Measurements from ENCODE around the gene FHIP1B. TPM values are rescaled to one million over a fixed set of nuclear protein-coding genes. Genes with fewer than 3 reads are reported as not detected.

Gene FHIP1B
- total RNA-seq, 4 donors from 2014 or later: 37.1 to 60.8 (median 43.6) TPM

DNA sequence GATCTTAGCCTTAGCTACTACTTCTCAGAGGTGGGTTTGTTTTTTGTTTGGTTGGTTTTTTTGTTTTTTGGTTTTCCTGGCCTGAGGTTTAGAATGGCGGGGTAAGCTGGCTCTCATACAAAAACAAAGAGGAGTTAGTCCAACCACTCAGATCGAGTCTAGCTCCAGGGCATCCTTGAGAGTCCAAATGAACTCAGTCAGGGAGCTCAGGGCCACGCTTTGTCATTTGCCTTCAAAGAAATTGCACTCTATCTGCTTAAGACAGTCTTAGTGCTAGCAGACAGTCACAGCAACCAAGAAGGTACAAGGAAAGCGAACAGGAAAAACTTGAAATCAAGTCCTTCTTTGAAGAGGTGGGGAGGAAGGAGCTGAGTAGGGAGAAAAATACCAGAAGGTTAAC, 17.9 kb downstream of the FHIP1B start:
- intact Hi-C loops (cut with DNase I): no loop called here
- H3K27ac ChIP-seq: no peak overlapping the region
- TF ChIP-seq CTCF (IDR thresholded peaks at IDR 0.05) (no peak), POLR2A (IDR thresholded peaks at IDR 0.05) (no peak)
- no peaks in the 10 kb centered on the region for H3K4me1 ChIP-seq
- peaks cover 50 to 62% of the 10 kb centered on the region in 2 donors for H3K36me3 ChIP-seq
- DNase-seq: no peak
- H3K9me3 ChIP-seq: no peaks in the 10 kb centered on the region
- 85 to 89% methylated on average over 4 of the region's 4 CpGs for WGBS, 2 donors
- H3K27me3 ChIP-seq: no peaks in the 10 kb centered on the region
- H3K4me3 ChIP-seq (replicated peaks in 1 of 3): no peak overlapping the region

DNA sequence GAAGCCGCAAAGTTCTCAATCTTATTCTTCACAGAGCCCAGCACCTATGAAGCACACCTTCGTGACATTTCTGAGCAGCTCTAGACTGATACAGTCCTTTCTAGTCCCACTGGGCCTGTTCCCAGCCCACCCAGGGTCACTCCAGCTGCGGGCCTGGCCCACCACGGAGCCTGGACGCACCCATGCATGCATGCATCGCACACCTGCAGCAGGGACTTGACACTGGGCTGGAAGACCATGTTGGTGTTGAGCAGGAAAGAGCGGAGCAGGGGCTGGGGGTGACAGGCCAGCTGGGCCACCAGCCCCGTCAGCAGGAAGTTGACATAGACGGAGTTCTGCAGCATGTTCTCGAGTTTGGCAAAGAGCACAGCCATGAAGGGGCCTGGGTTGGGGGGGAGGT, 19.9 kb downstream of the FHIP1B start:
- intact Hi-C loops (cut with DNase I): no loop called here
- TF ChIP-seq CTCF (IDR thresholded peaks at IDR 0.05) (no peak), POLR2A (IDR thresholded peaks at IDR 0.05) (no peak)
- no peaks in the 10 kb centered on the region for H3K4me1 ChIP-seq
- H3K27ac ChIP-seq: no peak overlapping the region
- no peaks in the 10 kb centered on the region for H3K27me3 ChIP-seq
- 96% methylated on average over 9 to 10 of the region's 10 CpGs for WGBS, 2 donors
- no peak for DNase-seq
- no peaks in the 10 kb centered on the region for H3K9me3 ChIP-seq
- H3K4me3 ChIP-seq (replicated peaks in 1 of 3): no peak overlapping the region
- H3K36me3 ChIP-seq: peaks cover 56 to 70% of the 10 kb centered on the region in 2 donors

DNA sequence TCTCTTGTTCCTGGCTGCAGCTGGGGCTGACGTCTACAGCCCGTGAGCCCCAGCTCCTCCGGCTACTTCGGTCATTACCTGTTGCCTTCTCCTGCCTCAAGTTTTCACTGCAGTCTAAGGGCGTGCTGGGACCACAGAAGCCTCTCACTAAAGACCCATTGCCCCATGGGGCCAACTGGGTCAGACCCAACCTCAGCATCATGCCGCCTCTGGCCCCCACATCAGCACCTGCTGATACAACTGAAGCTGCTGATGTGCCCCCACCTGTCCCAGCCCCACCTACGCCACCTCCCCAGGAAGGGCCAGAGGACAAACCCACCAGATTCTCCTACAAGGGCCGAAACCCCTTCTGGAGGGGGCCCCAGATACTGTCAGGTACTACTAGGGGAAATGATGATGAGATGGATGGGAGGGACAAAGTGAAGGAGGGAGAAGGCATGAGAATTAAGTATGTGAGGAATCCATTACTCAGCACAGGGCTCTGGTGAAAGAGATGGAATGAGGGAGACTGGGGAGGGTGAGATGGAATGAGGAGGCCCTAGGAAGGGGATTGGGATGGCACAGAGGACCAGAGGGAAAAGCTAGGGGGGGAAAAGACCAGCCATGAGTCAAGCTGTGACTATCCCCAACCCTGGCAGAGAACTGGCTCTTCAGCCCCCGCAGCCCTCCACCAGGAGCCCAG, 24.0 kb downstream of the FHIP1B start:
- intact Hi-C loops (cut with DNase I): no loop called here

DNA sequence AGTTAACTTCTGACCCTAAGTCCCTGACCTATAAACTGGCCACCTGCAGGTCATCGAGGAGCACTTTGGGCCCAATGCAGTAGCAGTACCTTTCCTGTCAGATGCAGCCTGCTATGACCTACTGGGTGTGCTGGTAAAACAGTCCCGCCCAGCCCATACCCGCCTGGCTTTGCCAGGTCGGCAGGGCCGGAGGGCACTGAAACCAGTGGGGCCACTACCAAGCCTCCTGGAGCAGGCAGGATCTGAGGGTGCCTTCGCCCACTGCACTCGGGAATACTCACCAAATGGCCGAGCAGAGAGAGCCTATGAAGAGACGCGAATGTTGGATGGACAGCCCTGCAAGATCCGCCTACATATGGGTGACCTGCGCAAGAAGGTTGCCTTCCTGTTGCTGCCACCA, 24.6 kb downstream of the FHIP1B start:
- intact Hi-C loops (cut with DNase I): no loop called here
- no peaks in the 10 kb centered on the region for H3K27me3 ChIP-seq
- TF ChIP-seq POLR2A (IDR thresholded peaks at IDR 0.05) (no peak), CTCF (IDR thresholded peaks at IDR 0.05) (no peak)
- H3K36me3 ChIP-seq: peaks cover 23 to 55% of the 10 kb centered on the region in 2 donors
- no peak overlapping the region for H3K4me3 ChIP-seq (replicated peaks in 1 of 3)
- no peak for DNase-seq
- H3K4me1 ChIP-seq: no peaks in the 10 kb centered on the region
- no peaks in the 10 kb centered on the region for H3K9me3 ChIP-seq
- H3K27ac ChIP-seq: no peak overlapping the region
- 96 to 98% methylated on average over 8 to 12 of the region's 12 CpGs for WGBS, 2 donors

More for the DNA sequence above, 24.0 kb downstream of the FHIP1B start:
- Histone ChIP-seq H3K27me3 (no peaks in the 10 kb centered on the region), H3K4me3 (replicated peaks in 1 of 3) (no peak overlapping the region), H3K27ac (no peak overlapping the region), H3K36me3 (peaks cover 29 to 54% of the 10 kb centered on the region in 2 donors), H3K9me3 (no peaks in the 10 kb centered on the region), H3K4me1 (no peaks in the 10 kb centered on the region)
- 98 to 99% methylated on average over 9 of the region's 9 CpGs for WGBS, 2 donors
- no peak for DNase-seq
- TF ChIP-seq CTCF (IDR thresholded peaks at IDR 0.05) (no peak), POLR2A (IDR thresholded peaks at IDR 0.05) (no peak)

GRCh38 chr11:6206456-6207180, 27.8 kb downstream of the FHIP1B start:
- no peak overlapping the region for H3K4me3 ChIP-seq (replicated peaks in 1 of 3)
- 85 to 91% methylated on average over 3 of the region's 3 CpGs for WGBS, 2 donors
- no peak overlapping the region for H3K27ac ChIP-seq
- H3K9me3 ChIP-seq: no peaks in the 10 kb centered on the region
- H3K27me3 ChIP-seq: no peaks in the 10 kb centered on the region
- H3K4me1 ChIP-seq: no peaks in the 10 kb centered on the region
- peaks cover 8 to 30% of the 10 kb centered on the region in 2 donors for H3K36me3 ChIP-seq
- TF ChIP-seq POLR2A (IDR thresholded peaks at IDR 0.05): no peak
- no peak for TF ChIP-seq CTCF (IDR thresholded peaks at IDR 0.05)
- no peak for DNase-seq
- intact Hi-C loops (cut with DNase I): no loop called here

All from thyroid gland (tissue), 4 donors.